NCI-H748 (cell line): ENCODE data around the gene PTGFRN.

Source experiments
- DNase-seq: peaks from one replicate; lab custom pipeline; 2025; ENCODE audit not compliant: unreplicated experiment; lab: John Stamatoyannopoulos, UW

Gene PTGFRN

GRCh38 chr1:116991918-116992317 is 82.2 kb downstream of the PTGFRN start:
- no peak for DNase-seq

- DNase-seq, result no peak
These were observed 83.6 kb downstream of the PTGFRN start for GRCh38 chr1:116993286-116993685.

- no peak for DNase-seq
These were observed 84.7 kb downstream of the PTGFRN start for GRCh38 chr1:116994411-116994810.

GRCh38 chr1:116997066-116997465 is 87.3 kb downstream of the PTGFRN start:
- no peak for DNase-seq

- no peak for DNase-seq
These were observed 87.9 kb downstream of the PTGFRN start for GRCh38 chr1:116997636-116998035.

- DNase-seq, result no peak
These were observed 89.9 kb downstream of the PTGFRN start for GRCh38 chr1:116999596-116999995.

- DNase-seq, result no peak
These were observed 90.4 kb downstream of the PTGFRN start for GRCh38 chr1:117000142-117000541.

- no peak for DNase-seq
These were observed 91.7 kb downstream of the PTGFRN start, which contains the start of gene CD101 for GRCh38 chr1:117001254-117001927. CD101 (plus strand) TSS chr1:117001760; CDS start chr1:117001818, 58 bp downstream.

GRCh38 chr1:117003223-117003875 is 93.6 kb downstream of the PTGFRN start:
- DNase-seq, result peak; percentile 48

- no peak for DNase-seq
These were observed 98.0 kb downstream of the PTGFRN start for GRCh38 chr1:117007719-117008013.

GRCh38 chr1:117008656-117009055 is 98.9 kb downstream of the PTGFRN start:
- DNase-seq, result no peak

- no peak for DNase-seq
These were observed 99.4 kb downstream of the PTGFRN start for GRCh38 chr1:117009132-117009531.

GRCh38 chr1:117010310-117010969 is 100.7 kb downstream of the PTGFRN start:
- DNase-seq, result no peak

GRCh38 chr1:117011334-117011733 is 101.6 kb downstream of the PTGFRN start:
- DNase-seq, result no peak

- peak; percentile 59 for DNase-seq
These were observed 103.7 kb downstream of the PTGFRN start for GRCh38 chr1:117013309-117013858.

- DNase-seq, result no peak
These were observed 104.5 kb downstream of the PTGFRN start for GRCh38 chr1:117014209-117014608.

GRCh38 chr1:117015724-117016123 is 106.0 kb downstream of the PTGFRN start:
- peak; percentile 38 for DNase-seq

- DNase-seq, result peak; percentile 5
These were observed 107.3 kb downstream of the PTGFRN start for GRCh38 chr1:117017062-117017461.

- DNase-seq, result no peak
These were observed 107.9 kb downstream of the PTGFRN start for GRCh38 chr1:117017648-117018047.

- no peak for DNase-seq
These were observed 110.9 kb downstream of the PTGFRN start for GRCh38 chr1:117020526-117021156.

GRCh38 chr1:117022114-117022513 is 112.4 kb downstream of the PTGFRN start:
- DNase-seq, result no peak

GRCh38 chr1:117025568-117025967 is 115.9 kb downstream of the PTGFRN start:
- no peak for DNase-seq
